H9 (cell line): ENCODE measurements around the gene KIF6. TPM values are rescaled to one million over a fixed set of nuclear protein-coding genes. Genes with fewer than 3 reads are reported as not detected.

Source experiments
- DNase-seq: peaks from one replicate; pipeline ENCODE4 v3.0.0-alpha.2; 2017
- H2AFZ ChIP-seq: one replicate; pipeline ENCODE4 v1.6.1; 2013; ENCODE audit warnings: mild to moderate bottlenecking, low read length, control low read depth, moderate library complexity
- H2AK5ac ChIP-seq: 2 replicates; pipeline ENCODE4 v1.6.1; 2013; ENCODE audit warnings: low read length, control low read depth, mixed read lengths; ENCODE audit not compliant: insufficient read length
- H2BK120ac ChIP-seq: one replicate; pipeline ENCODE4 v1.6.1; 2013; ENCODE audit warnings: low read depth, mild to moderate bottlenecking, low read length, control low read depth, inconsistent platforms; ENCODE audit not compliant: poor library complexity, severe bottlenecking
- H2BK12ac ChIP-seq: 2 replicates; pipeline ENCODE4 v1.6.1; 2013; ENCODE audit warnings: low read length, control low read depth, mixed read lengths, low read depth; ENCODE audit not compliant: insufficient read length
- H2BK15ac ChIP-seq: 2 replicates; pipeline ENCODE4 v1.6.1; 2013; ENCODE audit warnings: low read depth, low read length, control low read depth
- H2BK20ac ChIP-seq: one replicate; pipeline ENCODE4 v1.6.1; 2013; ENCODE audit warnings: low read depth, mild to moderate bottlenecking, low read length, control low read depth, inconsistent platforms; ENCODE audit not compliant: poor library complexity, severe bottlenecking
- H2BK5ac ChIP-seq: 2 replicates; pipeline ENCODE4 v1.6.1; 2013; ENCODE audit warnings: low read length, control low read depth, mixed read lengths; ENCODE audit not compliant: insufficient read length
- H3K14ac ChIP-seq: 2 replicates; pipeline ENCODE4 v1.6.1; 2013; ENCODE audit warnings: low read length, control low read depth; ENCODE audit not compliant: insufficient read depth
- H3K18ac ChIP-seq: 2 replicates; pipeline ENCODE4 v1.6.1; 2013; ENCODE audit warnings: low read depth, mild to moderate bottlenecking, mixed read lengths, low read length, control low read depth; ENCODE audit not compliant: insufficient read length
- H3K23ac ChIP-seq: 2 replicates; pipeline ENCODE4 v1.6.1; 2013; ENCODE audit warnings: low read length, control low read depth, mixed read lengths, low read depth; ENCODE audit not compliant: insufficient read length
- H3K23me2 ChIP-seq: 2 replicates; pipeline ENCODE4 v1.6.1; 2013; ENCODE audit warnings: low read depth, mild to moderate bottlenecking, mixed read lengths, low read length, control low read depth; ENCODE audit not compliant: insufficient read length, poor library complexity, severe bottlenecking
- H3K27ac ChIP-seq: 2 replicates; pipeline ENCODE4 v1.5.1; 2013; ENCODE audit warnings: low read length, control low read depth, mixed read lengths, low read depth; ENCODE audit not compliant: insufficient read length
- H3K27me3 ChIP-seq: 2 replicates; pipeline ENCODE4 v1.6.1; 2013; ENCODE audit warnings: low read length, control low read depth, inconsistent platforms; ENCODE audit not compliant: insufficient read depth
- H3K4ac ChIP-seq: 2 replicates; pipeline ENCODE4 v1.6.1; 2013; ENCODE audit warnings: low read depth, mild to moderate bottlenecking, control low read depth, inconsistent platforms, low read length, moderate library complexity
- H3K4me1 ChIP-seq: 2 replicates; pipeline ENCODE4 v1.6.1; 2013; ENCODE audit warnings: low read length, control low read depth, inconsistent platforms; ENCODE audit not compliant: insufficient read depth
- H3K4me2 ChIP-seq: 2 replicates; pipeline ENCODE4 v1.6.1; 2013; ENCODE audit warnings: low read length, control low read depth, mixed read lengths; ENCODE audit not compliant: insufficient read length, insufficient read depth
- H3K56ac ChIP-seq: 2 replicates; pipeline ENCODE4 v1.6.1; 2013; ENCODE audit warnings: low read depth, mild to moderate bottlenecking, mixed read lengths, low read length, control low read depth; ENCODE audit not compliant: insufficient read length
- H3K79me1 ChIP-seq: 2 replicates; pipeline ENCODE4 v1.6.1; 2013; ENCODE audit warnings: low read depth, mild to moderate bottlenecking, moderate library complexity, low read length, control low read depth, inconsistent platforms; ENCODE audit not compliant: insufficient read depth, poor library complexity, severe bottlenecking
- H3K79me2 ChIP-seq: 2 replicates; pipeline ENCODE4 v1.6.1; 2013; ENCODE audit warnings: low read length, control low read depth, inconsistent platforms; ENCODE audit not compliant: insufficient read depth
- H3K9ac ChIP-seq: 2 replicates; pipeline ENCODE4 v1.6.1; 2013; ENCODE audit warnings: low read length, control low read depth, mixed read lengths; ENCODE audit not compliant: insufficient read length; ENCODE audit errors: extremely low read depth
- H3K9me3 ChIP-seq: one replicate; pipeline ENCODE4 v1.6.1; 2013; ENCODE audit warnings: low read depth, low read length, inconsistent platforms; ENCODE audit not compliant: control insufficient read depth
- H3T11ph ChIP-seq: one replicate; pipeline ENCODE4 v1.6.1; 2013; ENCODE audit warnings: mild to moderate bottlenecking, low read length, control low read depth, inconsistent platforms
- H4K20me1 ChIP-seq: one replicate; pipeline ENCODE4 v1.6.1; 2013; ENCODE audit not compliant: control insufficient read depth, insufficient read length, insufficient read depth
- H4K5ac ChIP-seq: 2 replicates; pipeline ENCODE4 v1.6.1; 2013; ENCODE audit warnings: low read depth, mild to moderate bottlenecking, mixed read lengths, low read length, control low read depth; ENCODE audit not compliant: insufficient read length
- H4K8ac ChIP-seq: replicated peaks from 2 replicates; pipeline ENCODE4 v1.6.1; 2013; ENCODE audit warnings: low read length, control low read depth, mixed read lengths, low read depth; ENCODE audit not compliant: insufficient read length
- H4K91ac ChIP-seq: 2 replicates; pipeline ENCODE4 v1.6.1; 2013; ENCODE audit warnings: low read depth, mild to moderate bottlenecking, moderate library complexity, mixed read lengths, low read length, control low read depth; ENCODE audit not compliant: insufficient read length
- H3K27ac Mint-ChIP-seq, 3 experiments: 2 replicates in 2 of 3; 3 replicates in 1 of 3; pipeline ENCODE4 v1.8.0; 2020 to 2021; ENCODE audit warnings: mixed read lengths in 3 of 3, mild to moderate bottlenecking in 1 of 3, moderate library complexity in 1 of 3
- H3K27me3 Mint-ChIP-seq: 2 replicates; pipeline ENCODE4 v1.8.0; 2021; ENCODE audit warnings: low read depth, mild to moderate bottlenecking, moderate library complexity, mixed read lengths
- H3K36me3 Mint-ChIP-seq, 3 experiments: 2 replicates in 2 of 3; 3 replicates in 1 of 3; pipeline ENCODE4 v1.8.0; 2020 to 2021; ENCODE audit warnings: low read depth in 3 of 3, mixed read lengths in 3 of 3; ENCODE audit not compliant: insufficient read depth in 1 of 3
- H3K4me1 Mint-ChIP-seq, 2 experiments: 2 replicates each; pipeline ENCODE4 v1.8.0; 2020; ENCODE audit warnings: mixed read lengths in 2 of 2
- H3K4me3 Mint-ChIP-seq, 2 experiments: 2 replicates in 1 of 2; 3 replicates in 1 of 2; pipeline ENCODE4 v1.8.0; 2020 to 2021; ENCODE audit warnings: mild to moderate bottlenecking in 2 of 2, mixed read lengths in 2 of 2, moderate library complexity in 1 of 2
- H3K9me3 Mint-ChIP-seq, 2 experiments: 2 replicates in 1 of 2; 3 replicates in 1 of 2; pipeline ENCODE4 v1.8.0; 2020; ENCODE audit warnings: mild to moderate bottlenecking in 2 of 2, mixed read lengths in 2 of 2, moderate library complexity in 1 of 2
- CTCF ChIP-seq: fragments of 200-600 bp; sonication (generic); conservative IDR thresholded peaks from 3 replicates; pipeline ENCODE4 v1.8.0; 2021; ENCODE audit warnings: antibody characterized with exemption, mild to moderate bottlenecking
- total RNA-seq: library from RNA; stranded (reverse); gene quantifications from 2 replicates; pipeline ENCODE4 v1.2.1, GENCODE V29; 2021

KIF6 gene
- total RNA-seq, 1 experiment from 2014 or later: 0.63 TPM

GRCh38 chr6:39304951-39305350 is 420.3 kb downstream of the KIF6 start:
- Mint-ChIP-seq H3K27ac (no peak overlapping the region), H3K4me1 (peaks cover 15 to 16% of the 10 kb centered on the region in 2 experiments), H3K36me3 (no peaks in the 10 kb centered on the region), H3K4me3 (no peak overlapping the region), H3K27me3 (peaks cover 7% of the 10 kb centered on the region; the same call in 1 of the 2 replicates), H3K9me3 (no peaks in the 10 kb centered on the region; a peak in 1 of 5 replicates)
- H3K79me1 ChIP-seq: no peaks in the 10 kb centered on the region
- no peak overlapping the region for H2BK20ac ChIP-seq
- H3K4me2 ChIP-seq: no peak overlapping the region
- no peak overlapping the region for H3K4ac ChIP-seq
- no peak overlapping the region for H3T11ph ChIP-seq
- H2AK5ac ChIP-seq: no peak overlapping the region
- H3K14ac ChIP-seq: no peak overlapping the region
- no peaks in the 10 kb centered on the region for H3K79me2 ChIP-seq
- no peak overlapping the region for H2BK15ac ChIP-seq
- no peak overlapping the region for H4K5ac ChIP-seq
- no peak for DNase-seq
- H2BK5ac ChIP-seq: no peak overlapping the region
- H4K8ac ChIP-seq: no peak overlapping the region
- no peaks in the 10 kb centered on the region for H3K23me2 ChIP-seq
- H4K91ac ChIP-seq: no peak overlapping the region
- TF ChIP-seq CTCF: no peak
- no peak overlapping the region for H2BK120ac ChIP-seq
- no peak overlapping the region for H3K9ac ChIP-seq
- no peaks in the 10 kb centered on the region for H3K9me3 ChIP-seq
- no peak overlapping the region for H3K23ac ChIP-seq
- 0 out of 2 replicates have a peak, but pooled peaks cover 2% of the 10 kb centered on the region for H3K4me1 ChIP-seq
- H3K27ac ChIP-seq: no peak overlapping the region
- H3K27me3 ChIP-seq: no peaks in the 10 kb centered on the region
- H2BK12ac ChIP-seq: no peak overlapping the region
- H4K20me1 ChIP-seq: no peaks in the 10 kb centered on the region
- H2AFZ ChIP-seq: no peak overlapping the region
- no peak overlapping the region for H3K18ac ChIP-seq
- H3K56ac ChIP-seq: no peak overlapping the region
